ENCODE data around the gene GSG1L2. TPM values are rescaled to one million over a fixed set of nuclear protein-coding genes. Genes with fewer than 3 reads are reported as not detected.

The GSG1L2 gene
- total RNA-seq: not detected

DNA sequence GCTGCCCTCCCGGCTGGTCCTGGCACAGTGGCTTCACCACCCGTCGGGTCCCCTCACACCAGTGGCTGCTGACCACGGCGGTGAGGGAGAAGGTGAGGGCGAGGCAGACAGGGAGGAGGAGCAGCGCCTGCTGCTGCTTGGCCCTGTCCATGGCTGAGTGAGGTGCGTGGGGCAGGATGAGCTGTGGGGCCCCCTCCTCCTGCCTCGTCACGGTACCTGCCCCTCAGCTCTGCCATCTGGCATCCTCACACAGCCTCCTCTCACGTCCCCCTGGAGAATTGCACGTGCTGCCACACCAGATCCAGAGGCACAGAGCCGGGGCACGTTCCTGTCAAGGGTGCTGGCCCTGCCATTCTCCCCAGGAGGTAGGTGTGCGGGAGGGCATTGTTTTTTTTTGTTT is at the start of gene GSG1L2:
TSS of gene GSG1L2 (minus strand) at position 159 of the 400 bp plus-strand sequence. CDS start at position 151, 8 bp downstream.
- no peak for DNase-seq (ENCODE audit: low spot score)
- ATAC-seq: no peak

DNA sequence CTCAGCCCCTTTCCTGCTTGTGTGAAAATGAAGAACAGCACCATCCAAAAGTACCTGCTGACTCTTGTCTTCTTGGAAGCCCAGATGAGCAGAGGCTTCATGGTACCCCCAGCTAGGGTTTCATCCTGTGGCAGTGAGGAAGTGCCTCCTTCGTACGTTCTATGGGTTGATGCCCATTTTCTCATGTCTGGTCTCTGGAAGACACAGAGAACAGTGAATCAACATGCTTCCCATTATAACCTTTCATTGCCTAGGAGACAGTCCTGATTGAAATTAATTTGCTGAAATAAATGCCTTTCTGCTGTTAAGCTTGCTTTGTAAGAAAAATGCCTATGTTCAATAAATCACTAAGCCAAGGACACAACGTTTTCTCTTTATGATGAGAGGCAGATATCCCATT is 46.7 kb upstream of the GSG1L2 start:
- DNase-seq (ENCODE audit: low spot score) (no peak), ATAC-seq (no peak)

DNA sequence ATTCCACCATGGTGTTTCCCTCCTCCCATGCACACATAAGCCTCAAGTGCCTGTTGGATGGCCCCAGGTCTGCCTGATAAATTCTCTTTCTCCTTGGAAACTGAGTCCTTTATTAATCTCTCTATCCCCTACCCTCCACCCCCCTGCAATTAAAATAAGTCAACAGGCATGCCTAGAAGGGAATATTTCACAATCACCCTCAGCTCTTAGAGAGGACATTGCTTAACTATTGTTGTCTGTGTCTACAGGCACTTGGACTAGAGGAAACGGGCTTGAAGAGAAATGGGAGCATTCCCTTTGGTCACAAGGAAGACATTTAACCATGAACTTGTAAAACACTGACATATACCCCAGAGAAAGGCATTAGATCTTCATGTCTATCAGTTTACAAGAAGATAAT is 43.7 kb upstream of the GSG1L2 start:
- no peak for ATAC-seq

DNA sequence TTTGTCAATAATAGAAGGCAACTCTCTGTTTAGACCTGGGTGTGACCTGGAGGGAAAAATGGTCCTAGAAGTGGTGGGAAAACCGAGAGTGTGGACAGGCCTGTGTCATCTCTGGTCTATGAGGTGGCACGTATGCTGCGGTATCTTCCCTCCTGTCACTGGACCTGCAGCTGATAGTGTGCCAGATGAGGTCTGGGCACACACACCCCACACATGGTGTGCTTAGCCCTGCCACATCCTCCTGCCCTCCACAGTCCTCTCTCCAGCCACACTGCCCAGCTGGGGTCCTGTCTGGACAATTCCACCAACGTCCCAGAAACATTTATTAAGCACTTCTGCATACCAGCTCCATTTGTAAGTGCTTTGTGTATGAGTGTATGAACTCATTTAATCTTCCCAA is 41.1 kb upstream of the GSG1L2 start:
- DNase-seq (ENCODE audit: low spot score) (no peak), ATAC-seq (no peak)

More for the DNA sequence above, 43.7 kb upstream of the GSG1L2 start:
- no peak for DNase-seq (ENCODE audit: low spot score)

DNA sequence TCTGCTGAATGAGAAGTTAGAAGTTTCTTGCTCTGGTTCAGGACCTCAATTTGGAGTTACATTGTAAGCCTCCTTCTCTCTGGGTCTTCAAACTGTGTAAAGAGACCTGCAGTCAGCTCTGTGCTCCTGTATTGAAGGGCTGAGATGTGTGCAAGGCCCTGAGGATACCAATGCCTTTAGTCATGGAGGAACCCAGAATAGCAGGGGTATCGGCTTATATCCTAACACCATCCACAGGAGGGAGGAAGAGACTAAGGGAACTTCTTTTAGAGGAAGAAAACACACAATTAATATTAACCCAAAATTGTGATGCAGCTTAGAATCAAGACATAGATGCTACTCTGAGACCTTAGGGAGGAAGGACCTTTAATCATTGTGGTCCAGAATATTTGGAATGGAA is 40.3 kb upstream of the GSG1L2 start:
- ATAC-seq (no peak), DNase-seq (ENCODE audit: low spot score) (no peak)

DNA sequence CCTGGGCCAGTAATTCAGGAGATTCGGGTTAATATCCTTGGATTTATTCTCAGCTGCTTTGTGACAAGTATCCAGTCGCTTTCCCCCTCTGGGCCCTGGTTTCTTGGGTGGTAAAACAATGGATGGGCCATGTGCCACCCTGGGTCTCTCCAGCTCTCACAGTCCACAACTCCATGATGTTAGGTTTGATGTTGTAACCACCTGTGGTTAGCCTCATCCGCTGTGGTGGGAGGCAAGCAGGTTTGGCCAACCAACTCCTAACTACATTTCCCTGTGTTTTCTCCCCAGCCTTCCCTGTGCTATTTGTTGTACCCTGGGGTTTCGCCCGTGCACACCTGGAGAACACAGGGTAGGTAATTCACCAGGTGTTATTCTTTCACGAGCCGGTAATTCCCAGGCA is 39.0 kb upstream of the GSG1L2 start:
- ATAC-seq (no peak), DNase-seq (ENCODE audit: low spot score) (no peak)

DNA sequence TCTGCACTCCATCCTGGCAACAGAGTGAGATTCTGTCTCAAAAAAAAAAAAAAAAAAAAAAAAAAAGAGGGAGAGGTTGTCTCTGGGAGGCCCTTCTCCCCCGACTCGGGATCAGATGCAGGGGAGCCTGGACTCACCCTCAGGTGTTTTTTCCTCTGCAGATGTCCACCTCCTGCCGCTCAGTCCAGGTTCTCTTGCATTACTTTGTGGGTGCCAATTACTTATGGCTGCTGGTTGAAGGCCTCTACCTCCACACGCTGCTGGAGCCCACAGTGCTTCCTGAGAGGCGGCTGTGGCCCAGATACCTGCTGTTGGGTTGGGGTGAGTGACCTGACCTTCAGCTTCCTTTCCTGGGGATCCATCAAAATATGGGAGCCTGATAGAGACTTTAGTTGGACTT is 37.9 kb upstream of the GSG1L2 start:
- ATAC-seq: no peak
- DNase-seq (ENCODE audit: low spot score): no peak

DNA sequence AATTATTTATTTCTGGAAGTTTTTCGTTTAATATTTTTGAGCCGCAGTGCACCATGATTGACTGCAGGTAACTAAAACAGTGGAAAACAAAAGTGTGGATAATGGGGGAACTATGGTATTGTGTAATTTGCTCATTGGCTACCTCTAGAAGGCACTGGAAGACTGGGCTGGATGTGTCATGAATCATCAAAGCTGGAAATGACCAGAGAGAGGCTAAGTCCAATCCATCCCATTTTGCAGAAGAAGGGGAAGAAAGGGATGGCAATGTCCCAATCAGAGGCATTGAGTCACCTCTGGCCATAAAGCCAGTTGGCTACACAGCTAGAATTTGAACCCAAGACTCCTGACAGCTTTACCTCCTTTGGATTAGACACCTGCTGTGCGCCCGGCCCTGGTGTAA is 33.2 kb upstream of the GSG1L2 start:
- DNase-seq (ENCODE audit: low spot score): no peak
- ATAC-seq: no peak

DNA sequence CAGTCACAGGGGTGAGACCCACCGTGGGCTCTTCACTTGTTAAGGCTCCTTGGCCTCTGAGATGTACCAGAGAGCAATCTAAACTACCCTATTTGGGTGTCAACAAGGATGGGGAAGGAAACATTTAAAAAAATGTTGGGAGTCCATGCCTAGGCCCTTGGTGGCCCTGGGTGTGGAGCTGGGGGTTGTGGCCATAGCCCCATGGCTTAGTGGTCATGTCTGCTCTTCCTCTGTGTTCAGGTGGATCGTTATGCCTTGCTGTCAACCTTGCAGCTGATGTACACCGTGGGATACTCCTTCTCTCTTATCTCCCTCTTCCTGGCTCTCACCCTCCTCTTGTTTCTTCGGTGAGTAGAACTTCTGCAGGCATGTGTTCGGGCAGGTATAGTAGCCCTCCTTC is 32.4 kb upstream of the GSG1L2 start:
- no peak for DNase-seq (ENCODE audit: low spot score)
- ATAC-seq: no peak

DNA sequence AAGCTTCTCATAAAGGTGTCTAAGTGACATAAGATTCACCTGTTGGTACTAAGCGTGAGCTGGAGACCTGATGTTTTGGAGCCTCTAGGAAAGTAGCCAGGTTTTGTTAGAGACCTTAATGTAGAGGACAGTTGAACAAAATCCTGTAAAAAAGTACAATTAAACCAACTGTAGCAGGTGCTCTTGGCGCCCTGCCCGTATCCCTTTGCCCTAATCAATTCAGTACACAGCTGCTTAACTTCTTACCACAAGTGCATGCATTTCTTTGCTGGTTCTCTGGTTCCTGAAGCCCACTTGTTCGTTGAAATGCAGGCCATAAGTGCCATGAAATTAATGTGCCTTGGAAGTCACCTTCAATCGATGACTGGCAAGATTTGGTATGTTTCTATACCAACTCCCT is 28.3 kb upstream of the GSG1L2 start:
- ATAC-seq: peak; percentile 75

DNA sequence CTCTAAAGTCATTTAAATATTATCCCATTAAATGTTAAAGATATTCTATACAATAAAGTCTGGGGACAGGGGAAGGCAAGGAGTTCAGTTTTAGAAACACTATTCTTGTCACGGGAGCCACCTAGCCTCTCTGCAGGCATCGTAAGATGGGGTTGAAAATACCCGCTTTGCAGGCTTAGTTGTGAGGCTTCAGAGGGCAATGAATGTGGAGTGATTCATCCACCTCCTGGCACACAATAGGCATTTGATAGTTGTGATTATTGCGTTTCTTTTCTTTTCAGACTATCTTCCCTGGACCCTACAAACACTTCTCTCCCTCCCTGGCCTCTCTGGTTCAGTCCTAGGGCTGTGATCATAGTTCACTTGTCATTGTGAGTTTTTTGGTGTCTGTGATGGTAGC is 23.4 kb upstream of the GSG1L2 start:
- DNase-seq (ENCODE audit: low spot score) (no peak), ATAC-seq (no peak)

More for the DNA sequence above, 28.3 kb upstream of the GSG1L2 start:
- DNase-seq (ENCODE audit: low spot score): peak; percentile 62

DNA sequence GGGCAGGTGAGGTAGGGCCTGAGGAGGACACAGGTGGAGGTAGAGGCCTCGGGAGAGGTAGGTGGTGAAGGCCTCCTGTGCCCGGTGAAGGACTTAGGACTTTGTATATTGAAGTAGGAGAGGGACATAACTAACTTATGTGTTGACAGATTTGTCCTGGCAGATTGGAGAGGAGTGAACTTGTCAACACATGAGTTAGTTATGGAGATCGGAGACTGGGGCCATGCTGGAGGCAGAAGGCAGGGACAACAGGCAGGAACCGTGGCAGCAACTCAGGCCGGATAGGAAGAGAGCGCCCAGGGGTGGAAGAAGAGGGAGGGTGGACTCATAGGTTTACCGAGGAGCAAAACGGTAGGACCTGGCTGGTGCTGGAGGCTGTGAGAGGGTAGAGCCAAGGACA is 22.3 kb upstream of the GSG1L2 start:
- ATAC-seq (no peak), DNase-seq (ENCODE audit: low spot score) (no peak)

DNA sequence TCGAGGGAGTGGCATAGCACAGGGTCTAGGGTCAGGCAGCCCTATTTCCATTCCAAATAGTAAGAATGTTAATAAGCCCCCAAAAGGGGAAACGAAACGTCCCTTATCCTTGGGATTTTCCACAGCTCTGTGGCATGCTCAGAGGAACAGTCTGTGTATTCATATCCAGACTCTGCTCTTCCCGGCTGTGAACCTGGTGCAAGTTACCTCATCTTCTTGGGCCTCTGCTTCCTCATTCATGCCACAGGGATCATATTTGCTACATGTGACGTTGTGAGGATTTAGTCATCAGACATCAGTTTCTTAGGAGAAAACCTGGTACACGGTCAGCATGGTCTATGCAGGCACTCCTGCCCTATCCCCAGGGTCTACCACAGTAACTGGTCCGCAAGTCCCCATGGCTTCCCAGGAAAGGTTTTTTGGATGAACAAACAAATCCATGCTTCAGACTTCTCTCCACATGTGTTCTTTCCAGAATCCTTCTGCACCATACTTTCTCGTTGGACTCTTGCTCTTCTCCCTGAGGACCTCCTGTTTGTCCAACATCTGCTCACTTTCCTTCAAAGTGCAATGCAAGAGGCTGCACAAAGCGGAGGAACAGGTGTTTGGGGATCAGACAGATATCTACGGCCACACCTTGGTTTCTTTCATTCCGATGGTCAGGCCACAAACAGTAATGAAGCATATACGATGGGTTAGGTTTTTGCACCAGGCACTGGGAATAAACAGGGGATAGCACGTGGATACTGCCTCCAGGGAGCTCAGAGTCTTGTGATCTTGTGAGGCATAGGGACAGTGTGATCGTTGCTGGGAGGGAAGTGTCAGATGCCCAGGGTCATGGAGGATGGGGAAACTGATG is 21.5 kb upstream of the GSG1L2 start:
- DNase-seq (ENCODE audit: low spot score) (no peak), ATAC-seq (no peak)

DNA sequence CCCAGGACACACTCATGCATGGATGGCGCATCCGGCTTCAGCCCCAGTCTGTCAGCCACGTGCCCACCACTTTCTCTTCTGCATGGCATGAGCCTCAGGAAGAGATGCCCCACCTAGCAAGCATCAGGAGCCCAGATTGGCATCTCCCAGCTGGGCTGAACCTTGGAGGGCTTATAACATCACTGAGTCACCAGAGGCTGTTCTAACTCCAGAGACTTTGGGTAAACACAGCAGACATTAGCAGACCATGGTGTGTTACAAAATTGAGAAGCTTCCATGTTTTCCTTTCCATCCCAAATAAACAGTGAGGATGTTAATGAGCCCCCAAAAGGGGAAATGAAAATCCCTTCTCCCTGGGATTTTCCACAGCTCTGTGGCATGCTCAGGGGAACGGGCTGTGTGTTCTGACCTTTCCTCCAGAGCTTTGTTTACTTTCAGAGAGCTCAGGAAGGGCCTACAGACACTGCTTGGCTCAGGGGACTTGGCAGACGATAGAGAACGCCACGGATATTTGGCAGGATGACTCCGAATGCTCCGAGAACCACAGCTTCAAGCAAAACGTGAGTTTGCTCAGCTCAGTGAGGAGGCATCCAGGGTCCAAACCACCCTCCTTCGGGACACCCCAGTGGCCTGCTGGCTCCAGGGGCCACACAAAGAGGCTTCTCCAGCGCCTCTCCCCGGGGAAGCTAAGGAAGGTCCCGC is 20.3 kb upstream of the GSG1L2 start:
- peak; percentile 97 for ATAC-seq
- DNase-seq (ENCODE audit: low spot score): peak; percentile 74

DNA sequence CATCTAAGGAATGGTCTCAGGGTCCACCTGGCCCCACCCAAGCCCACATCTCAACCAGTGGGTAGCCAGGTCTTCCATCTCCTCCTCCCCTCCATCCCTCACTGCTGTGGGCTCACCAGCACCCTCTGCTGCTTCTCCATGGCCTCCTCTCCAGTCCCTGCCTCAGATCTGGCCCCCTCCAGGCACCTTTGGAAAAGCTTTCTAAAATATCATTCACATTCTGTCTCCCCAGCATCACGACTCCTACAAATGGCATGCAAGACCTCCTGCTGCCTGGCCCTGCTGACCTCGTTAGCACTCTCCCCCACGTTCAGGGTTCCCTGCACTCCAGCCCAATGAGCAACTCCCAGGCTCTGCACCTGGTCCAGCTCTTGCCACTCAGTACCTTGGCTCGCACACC is 17.6 kb upstream of the GSG1L2 start:
- DNase-seq (ENCODE audit: low spot score) (no peak), ATAC-seq (no peak)

DNA sequence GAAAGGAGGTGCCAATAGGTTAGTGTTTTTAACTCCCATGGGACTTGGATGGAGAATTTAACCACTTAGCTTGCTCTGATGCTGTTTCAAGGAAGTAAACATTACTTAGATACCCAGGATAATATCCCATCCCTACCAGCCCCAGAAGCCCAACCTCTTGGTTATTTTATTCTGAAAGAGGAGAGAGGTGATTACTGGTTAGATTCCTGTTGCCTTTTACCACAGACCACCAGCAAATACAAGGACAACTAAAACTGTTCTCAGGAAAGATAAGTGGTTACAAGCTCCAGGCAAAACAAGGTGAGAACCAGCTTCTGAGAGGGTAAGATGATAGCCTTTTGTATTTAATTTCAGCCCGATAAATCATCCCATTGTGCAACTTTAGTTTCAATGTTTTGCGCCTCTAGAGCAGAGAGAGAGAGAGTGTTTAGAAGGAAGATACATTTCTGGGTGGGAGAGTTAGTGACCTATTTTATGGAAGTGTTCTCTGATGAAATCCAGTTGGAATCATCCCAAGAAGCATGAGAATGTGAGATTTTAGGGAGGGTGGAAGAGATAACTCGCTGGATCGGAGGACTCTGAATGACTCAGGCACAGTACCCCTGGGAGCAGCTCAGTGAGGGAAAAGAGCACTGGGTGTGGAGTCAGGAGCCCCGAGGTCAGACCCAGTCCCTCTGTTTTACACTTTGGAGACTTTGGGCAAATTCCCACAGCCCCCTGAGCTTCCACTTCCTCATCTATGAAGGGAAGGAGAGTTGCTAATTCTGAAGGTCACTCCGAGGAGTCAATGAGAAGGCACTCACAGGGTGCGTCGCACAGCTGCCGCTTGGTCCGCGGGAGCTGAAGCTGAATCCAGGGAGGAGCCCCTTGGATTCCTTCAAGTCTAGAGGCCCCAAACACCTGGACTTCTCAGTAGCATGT is 15.9 kb upstream of the GSG1L2 start:
- ATAC-seq: no peak
- DNase-seq (ENCODE audit: low spot score): no peak

DNA sequence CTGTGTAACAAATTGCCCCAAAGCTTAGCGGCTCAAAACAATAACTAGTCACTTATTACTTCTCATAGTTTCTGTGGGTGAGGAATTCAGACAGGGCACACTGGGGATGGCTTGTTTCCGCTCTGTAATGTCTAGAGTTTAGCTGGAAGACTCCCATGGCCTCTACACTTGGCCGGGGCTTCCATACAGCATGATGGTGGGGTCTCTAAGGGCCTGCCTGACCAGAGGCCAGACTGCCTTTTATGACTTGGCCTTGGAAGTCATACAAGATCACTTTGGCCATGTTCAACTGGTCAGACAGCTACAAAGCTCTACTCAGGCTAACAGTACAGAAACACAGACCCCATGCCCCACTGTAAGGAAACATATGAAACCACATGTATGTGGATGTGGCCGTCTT is 12.0 kb upstream of the GSG1L2 start:
- no peak for ATAC-seq
- no peak for DNase-seq (ENCODE audit: low spot score)

DNA sequence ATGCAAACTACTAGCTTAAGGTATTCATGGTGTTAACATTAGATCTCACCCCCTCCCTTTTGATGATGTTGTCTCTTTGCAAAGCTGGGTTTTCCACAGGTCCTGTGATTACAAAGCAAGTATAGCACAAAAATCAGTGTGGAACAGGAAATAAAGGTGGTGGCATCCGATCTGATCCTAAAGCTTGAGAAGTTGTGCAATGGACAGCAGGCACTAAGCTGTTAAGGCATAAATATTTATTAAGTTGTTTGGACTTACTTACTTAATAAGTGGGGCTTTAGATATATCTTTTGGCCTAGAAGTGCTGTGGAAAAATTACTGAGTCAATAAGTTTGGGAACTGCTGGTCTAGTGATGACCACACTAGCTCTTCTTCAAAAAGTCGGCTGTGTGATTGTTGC is 8.8 kb upstream of the GSG1L2 start:
- DNase-seq (ENCODE audit: low spot score) (no peak), ATAC-seq (no peak)

DNA sequence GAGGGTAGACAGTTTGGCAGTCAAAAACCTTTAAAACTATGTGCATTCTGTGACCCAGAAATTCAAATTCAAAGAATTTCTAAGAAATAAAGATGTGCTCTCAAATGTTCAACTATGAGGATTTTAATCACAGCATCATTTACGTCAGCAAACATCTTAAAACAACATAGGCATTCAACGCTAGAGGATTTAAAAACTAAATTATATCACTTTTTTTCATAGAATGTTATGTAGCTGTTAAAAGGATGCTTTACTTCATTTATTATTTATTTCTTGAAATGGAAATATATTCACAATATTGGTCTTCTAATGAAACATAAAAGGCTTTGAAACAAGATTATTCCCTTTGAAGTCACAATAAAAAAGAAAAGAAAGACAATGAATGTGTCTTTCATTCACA is 7.5 kb upstream of the GSG1L2 start:
- DNase-seq (ENCODE audit: low spot score) (no peak), ATAC-seq (no peak)

DNA sequence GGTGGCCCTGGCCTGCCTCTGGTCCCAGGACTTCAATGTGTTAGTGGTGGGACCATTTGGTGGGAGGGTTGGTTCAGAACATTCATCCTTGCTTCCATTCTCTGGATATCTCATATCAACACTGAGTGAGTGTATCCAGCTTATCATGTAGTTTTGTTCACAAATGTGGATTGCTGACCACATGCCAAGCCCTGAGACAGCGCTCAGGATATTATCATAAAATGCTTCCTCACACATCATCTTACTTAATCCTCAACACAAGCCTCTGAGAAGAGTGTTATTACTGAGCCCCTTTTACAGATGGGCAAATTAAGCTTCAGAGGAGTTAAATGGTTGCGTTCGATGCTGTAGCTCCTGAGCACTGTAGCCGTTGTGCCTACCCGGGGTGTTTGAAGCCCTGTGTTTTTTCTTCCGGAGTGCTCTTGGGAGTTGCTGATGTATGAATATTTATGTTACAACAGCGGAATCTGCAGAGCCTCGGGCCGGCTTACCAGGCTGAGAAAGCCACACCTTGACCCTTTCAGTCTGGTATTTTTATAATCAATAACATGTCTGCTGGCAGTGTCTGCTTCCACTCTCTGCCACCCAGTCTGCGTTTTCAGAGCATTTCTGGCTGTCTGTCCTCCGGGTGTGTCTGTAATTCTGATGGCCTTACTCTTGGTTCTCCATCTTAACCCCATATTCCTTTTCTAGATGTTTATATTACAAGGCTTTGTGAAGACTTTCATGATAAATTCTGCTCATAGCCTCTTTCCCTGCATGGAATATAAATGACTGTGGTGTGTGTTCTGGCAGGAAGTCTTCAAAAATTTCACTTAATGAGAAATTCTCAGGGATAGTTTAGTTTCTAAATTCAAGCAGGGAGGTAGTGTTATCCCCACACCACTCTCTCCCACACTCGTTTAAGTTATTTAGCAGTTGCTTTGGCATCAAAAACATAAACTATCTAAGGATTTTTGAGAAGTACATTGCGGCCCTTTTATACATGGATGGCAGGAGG is 6.7 kb upstream of the GSG1L2 start:
- DNase-seq (ENCODE audit: low spot score): no peak
- ATAC-seq: no peak

All from left lobe of liver (tissue), 2 donors.